ENCODE results near the gene ITGB4.

The ITGB4 gene

GRCh38 chr17:75769536-75769935 lies 48.3 kb downstream of the ITGB4 start:
- H3K4me3 ChIP-seq (ENCODE audit: low read depth, low read length), result no peak overlapping the region

- H3K4me3 ChIP-seq (ENCODE audit: low read depth, low read length), result no peak overlapping the region
These were observed 50.3 kb downstream of the ITGB4 start for GRCh38 chr17:75771334-75772281.

- no peak overlapping the region for H3K4me3 ChIP-seq (ENCODE audit: low read depth, low read length)
These were observed 52.0 kb downstream of the ITGB4 start for GRCh38 chr17:75773121-75773807.

- H3K4me3 ChIP-seq (ENCODE audit: low read depth, low read length), result no peak overlapping the region
These were observed 52.7 kb downstream of the ITGB4 start for GRCh38 chr17:75773808-75774470.

- no peak overlapping the region for H3K4me3 ChIP-seq (ENCODE audit: low read depth, low read length)
These were observed 53.3 kb downstream of the ITGB4 start for GRCh38 chr17:75774471-75774990.

- no peak overlapping the region for H3K4me3 ChIP-seq (ENCODE audit: low read depth, low read length)
These were observed 53.9 kb downstream of the ITGB4 start for GRCh38 chr17:75774991-75775668.

- no peak overlapping the region for H3K4me3 ChIP-seq (ENCODE audit: low read depth, low read length)
These were observed 55.4 kb downstream of the ITGB4 start for GRCh38 chr17:75776386-75777295.

- peak overlapping the region; percentile 20 for H3K4me3 ChIP-seq (ENCODE audit: low read depth, low read length)
These were observed 56.1 kb downstream of the ITGB4 start for GRCh38 chr17:75777296-75777922.

- H3K4me3 ChIP-seq (ENCODE audit: low read depth, low read length), result peak overlapping the region; percentile 80
These were observed 57.0 kb downstream of the ITGB4 start for GRCh38 chr17:75778066-75778860.

GRCh38 chr17:75778861-75779249 lies 57.6 kb downstream of the ITGB4 start:
- peak overlapping the region; percentile 80 for H3K4me3 ChIP-seq (ENCODE audit: low read depth, low read length)

- peak overlapping the region; percentile 80 for H3K4me3 ChIP-seq (ENCODE audit: low read depth, low read length)
These were observed 58.2 kb downstream of the ITGB4 start for GRCh38 chr17:75779250-75779986.

- no peak overlapping the region for H3K4me3 ChIP-seq (ENCODE audit: low read depth, low read length)
These were observed 59.0 kb downstream of the ITGB4 start for GRCh38 chr17:75779987-75780889.

- H3K4me3 ChIP-seq (ENCODE audit: low read depth, low read length), result no peak overlapping the region
These were observed 62.0 kb downstream of the ITGB4 start for GRCh38 chr17:75783069-75783783.

GRCh38 chr17:75783803-75784472 lies 62.7 kb downstream of the ITGB4 start:
- peak overlapping the region; percentile 27 for H3K4me3 ChIP-seq (ENCODE audit: low read depth, low read length)

- peak within 1 kb of the TSS; percentile 88 for H3K4me3 ChIP-seq (ENCODE audit: low read depth, low read length)
These were observed 63.3 kb downstream of the ITGB4 start, which contains the start of gene UNK for GRCh38 chr17:75784473-75785015. Gene UNK, plus strand, starts transcription at chr17:75784806. Its CDS starts 75 bp downstream, at chr17:75784881.
